PC-9 (cell line): ENCODE results near the gene NFX1. TPM values are rescaled to one million over a fixed set of nuclear protein-coding genes. Genes with fewer than 3 reads are reported as not detected.

Experiments used
- BruUV-seq: library from RNA; stranded (reverse); fragments of 400-500 nt; replicated peaks from 2 replicates; lab custom pipeline; 2021; lab: Mats Ljungman, UMichigan
- CTCF ChIA-PET: fragments of 300-600 bp; sonication (Branson Sonifier 250); formaldehyde crosslinking; loops from one replicate; lab custom pipeline; 2022; ENCODE audit warnings: antibody characterized with exemption; lab: Charles Lee
- POLR2A ChIA-PET: fragments of 300-600 bp; sonication (Branson Sonifier 250); formaldehyde crosslinking; loops from one replicate; lab custom pipeline; 2022; ENCODE audit warnings: antibody characterized with exemption; ENCODE audit not compliant: unreplicated experiment; lab: Charles Lee
- DNase-seq, 2 experiments: peaks; one replicate each; pipeline versions ENCODE4 v3.0.0 to v3.0.0-alpha.2; 2015 to 2022; ENCODE audit warnings: mixed read lengths in 1 of 2
- H2AFZ ChIP-seq: fragments of 200-600 bp; sonication (generic); 2 replicates; pipeline ENCODE4 v1.8.1; 2017; ENCODE audit warnings: antibody characterized with exemption
- H3F3A ChIP-seq: fragments of 200-600 bp; sonication (generic); 2 replicates; pipeline ENCODE4 v1.8.1; 2017; ENCODE audit warnings: antibody characterized with exemption, mild to moderate bottlenecking, low read depth; ENCODE audit not compliant: insufficient read depth
- H3K27ac ChIP-seq: fragments of 200-600 bp; sonication (generic); 2 replicates; pipeline ENCODE4 v1.6.1; 2016; ENCODE audit warnings: mixed run types
- H3K27me3 ChIP-seq: fragments of 200-600 bp; sonication (generic); 2 replicates; pipeline ENCODE4 v1.6.1; 2016; ENCODE audit warnings: low read depth, mixed run types; ENCODE audit not compliant: insufficient read depth
- H3K36me3 ChIP-seq: fragments of 200-600 bp; sonication (generic); 2 replicates; pipeline ENCODE4 v1.6.1; 2016; ENCODE audit warnings: low read depth, mixed run types
- H3K4me1 ChIP-seq: fragments of 200-600 bp; sonication (generic); replicated peaks from 2 replicates; pipeline ENCODE4 v1.6.1; 2016; ENCODE audit warnings: mixed run types; ENCODE audit not compliant: insufficient read depth
- H3K4me2 ChIP-seq: fragments of 200-600 bp; sonication (generic); 2 replicates; pipeline ENCODE4 v1.6.1; 2017; ENCODE audit warnings: mixed run types
- H3K4me3 ChIP-seq: fragments of 200-600 bp; sonication (generic); 2 replicates; pipeline ENCODE4 v1.6.1; 2016; ENCODE audit warnings: mixed run types
- H3K79me2 ChIP-seq: fragments of 200-600 bp; sonication (generic); 2 replicates; pipeline ENCODE4 v1.6.1; 2017; ENCODE audit warnings: low read depth, mixed run types
- H3K9me2 ChIP-seq: fragments of 200-600 bp; sonication (generic); 2 replicates; pipeline ENCODE4 v1.8.1; 2017; ENCODE audit warnings: mild to moderate bottlenecking; ENCODE audit not compliant: insufficient read depth
- H3K9me3 ChIP-seq: fragments of 200-600 bp; sonication (generic); 2 replicates; pipeline ENCODE4 v1.8.1; 2016; ENCODE audit warnings: low read depth; ENCODE audit not compliant: insufficient read depth
- H4K20me1 ChIP-seq: fragments of 200-600 bp; sonication (generic); 2 replicates; pipeline ENCODE4 v1.8.1; 2017; ENCODE audit not compliant: insufficient read depth
- EZH2 ChIP-seq: fragments of 200-600 bp; sonication (generic); IDR thresholded peaks from 2 replicates; pipeline ENCODE4 v1.8.0; 2017; ENCODE audit warnings: antibody characterized with exemption, low read depth
- intact Hi-C: fragments of 100-400 bp; cut with micrococcal nuclease; formaldehyde crosslinking; loops from one replicate; pipeline ENCODE4 v1.10.0; 2022; ENCODE audit not compliant: unreplicated experiment
- total RNA-seq: library from RNA; stranded (reverse); gene quantifications from 2 replicates; pipeline ENCODE4 v1.2.3, GENCODE V29; 2021
- TF ChIP-seq, protein P1 (sequence below): fragments of 200-600 bp; sonication (generic); conservative IDR thresholded peaks from 2 replicates; pipeline ENCODE4 v1.6.1; 2017; ENCODE audit warnings: mixed run types, antibody characterized with exemption, mild to moderate bottlenecking, moderate library complexity

NFX1 gene
- total RNA-seq, 1 experiment from 2014 or later: 14.9 TPM

DNA sequence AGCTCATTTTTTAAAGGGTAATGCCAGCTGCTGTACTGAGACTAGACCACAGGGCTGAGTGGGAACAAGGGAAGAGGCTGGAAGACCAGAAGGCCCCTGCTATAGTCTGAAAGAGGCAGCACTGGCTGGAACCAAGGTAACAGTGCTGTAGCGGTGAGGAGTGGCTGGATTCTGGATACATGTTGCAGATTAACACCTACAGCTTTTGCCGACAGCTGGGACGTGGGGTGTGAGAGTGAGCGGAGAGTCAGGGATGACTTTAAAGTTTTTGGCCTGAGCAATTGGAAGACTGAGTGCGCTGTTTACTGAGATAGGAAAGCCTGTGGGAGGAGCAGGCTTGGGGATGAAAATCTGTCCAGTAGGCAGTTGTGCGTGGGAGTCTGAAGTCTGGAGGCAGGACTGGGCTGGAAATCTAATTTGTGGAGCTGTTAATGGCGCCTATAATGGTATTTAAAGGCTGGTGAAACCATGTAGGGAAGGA lies 85.6 kb downstream of the NFX1 start:
- Histone ChIP-seq H3K9me2 (no peaks in the 10 kb centered on the region), H3K27me3 (no peaks in the 10 kb centered on the region), H3K36me3 (no peaks in the 10 kb centered on the region), H3K79me2 (no peaks in the 10 kb centered on the region), H3K4me3 (no peak overlapping the region), H3K4me1 (peaks cover 6% of the 10 kb centered on the region; the same call in 1 of the 2 replicates), H3K27ac (no peak overlapping the region), H4K20me1 (no peaks in the 10 kb centered on the region), H3K4me2 (no peak overlapping the region), H3K9me3 (no peaks in the 10 kb centered on the region), H3F3A (no peaks in the 10 kb centered on the region), H2AFZ (no peak overlapping the region)
- intact Hi-C loops: loop anchor here (1.0 to 10.0 kb wide), 3 partner anchors 69 to 90 kb away; partner anchors contain the start of gene NFX1
- ChIA-PET POLR2A (interaction anchor here (0.6 kb wide), 1 partner anchor 55 kb away, joined by 4 read pairs; no protein-coding TSS in a partner anchor), CTCF (interaction anchor here (0.6 to 2.1 kb wide), 4 partner anchors 71 to 248 kb away, joined by 3 to 13 read pairs (median 7); partner anchors contain the start of genes AQP3 and NFX1)
- no TSS peak for BruUV-seq
- no peak for DNase-seq
- TF ChIP-seq, protein P1, sequence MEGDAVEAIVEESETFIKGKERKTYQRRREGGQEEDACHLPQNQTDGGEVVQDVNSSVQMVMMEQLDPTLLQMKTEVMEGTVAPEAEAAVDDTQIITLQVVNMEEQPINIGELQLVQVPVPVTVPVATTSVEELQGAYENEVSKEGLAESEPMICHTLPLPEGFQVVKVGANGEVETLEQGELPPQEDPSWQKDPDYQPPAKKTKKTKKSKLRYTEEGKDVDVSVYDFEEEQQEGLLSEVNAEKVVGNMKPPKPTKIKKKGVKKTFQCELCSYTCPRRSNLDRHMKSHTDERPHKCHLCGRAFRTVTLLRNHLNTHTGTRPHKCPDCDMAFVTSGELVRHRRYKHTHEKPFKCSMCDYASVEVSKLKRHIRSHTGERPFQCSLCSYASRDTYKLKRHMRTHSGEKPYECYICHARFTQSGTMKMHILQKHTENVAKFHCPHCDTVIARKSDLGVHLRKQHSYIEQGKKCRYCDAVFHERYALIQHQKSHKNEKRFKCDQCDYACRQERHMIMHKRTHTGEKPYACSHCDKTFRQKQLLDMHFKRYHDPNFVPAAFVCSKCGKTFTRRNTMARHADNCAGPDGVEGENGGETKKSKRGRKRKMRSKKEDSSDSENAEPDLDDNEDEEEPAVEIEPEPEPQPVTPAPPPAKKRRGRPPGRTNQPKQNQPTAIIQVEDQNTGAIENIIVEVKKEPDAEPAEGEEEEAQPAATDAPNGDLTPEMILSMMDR: no peak
- no peak for TF ChIP-seq EZH2

DNA sequence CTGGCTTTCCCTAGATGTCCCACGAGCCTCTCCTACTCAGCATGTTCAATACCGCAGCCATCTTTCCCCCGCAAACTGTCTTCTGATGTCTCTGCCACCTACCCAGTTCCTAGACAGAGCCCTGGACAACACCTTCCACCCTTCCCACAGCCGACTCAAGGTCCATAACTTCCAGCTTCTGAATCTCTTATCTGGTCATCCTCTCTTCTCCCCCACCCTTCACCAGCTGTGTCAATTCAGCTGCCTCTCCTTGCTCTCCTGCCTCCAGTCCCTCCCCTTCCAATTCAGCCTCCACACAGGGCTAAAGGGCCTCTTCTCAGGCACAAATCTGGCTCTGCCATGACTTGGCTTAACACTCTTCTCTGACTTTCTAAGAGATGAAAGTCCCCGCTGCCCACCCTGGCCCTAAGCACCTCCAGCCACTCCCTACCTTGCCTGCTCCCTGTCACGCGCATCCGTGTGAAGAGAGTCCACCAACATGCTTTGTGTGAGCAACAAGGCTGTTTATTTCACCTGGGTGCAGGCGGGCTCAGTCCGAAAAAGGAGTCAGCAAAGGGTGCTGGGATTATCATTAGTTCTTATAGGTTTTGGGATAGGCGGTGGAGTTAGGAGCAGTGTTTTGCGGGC lies 86.9 kb downstream of the NFX1 start:
- H3K9me3 ChIP-seq: no peaks in the 10 kb centered on the region
- TF ChIP-seq EZH2: no peak
- TF ChIP-seq, protein P1: no peak
- no peak for DNase-seq
- CTCF ChIA-PET: no interaction called here
- no peaks in the 10 kb centered on the region for H3K79me2 ChIP-seq
- no peak overlapping the region for H2AFZ ChIP-seq
- peaks cover 6% of the 10 kb centered on the region; the same call in 1 of the 2 replicates for H3K4me1 ChIP-seq
- POLR2A ChIA-PET: no interaction called here
- H3K27ac ChIP-seq: no peak overlapping the region
- H3F3A ChIP-seq: no peaks in the 10 kb centered on the region
- H3K36me3 ChIP-seq: no peaks in the 10 kb centered on the region
- no peak overlapping the region for H3K4me3 ChIP-seq
- H4K20me1 ChIP-seq: no peaks in the 10 kb centered on the region
- no peaks in the 10 kb centered on the region for H3K27me3 ChIP-seq
- no peaks in the 10 kb centered on the region for H3K9me2 ChIP-seq
- BruUV-seq: no TSS peak
- no peak overlapping the region for H3K4me2 ChIP-seq
- intact Hi-C loops: loop anchor here (10.0 kb wide), 1 partner anchor 82 kb away; the partner anchor contains the start of gene NFX1

DNA sequence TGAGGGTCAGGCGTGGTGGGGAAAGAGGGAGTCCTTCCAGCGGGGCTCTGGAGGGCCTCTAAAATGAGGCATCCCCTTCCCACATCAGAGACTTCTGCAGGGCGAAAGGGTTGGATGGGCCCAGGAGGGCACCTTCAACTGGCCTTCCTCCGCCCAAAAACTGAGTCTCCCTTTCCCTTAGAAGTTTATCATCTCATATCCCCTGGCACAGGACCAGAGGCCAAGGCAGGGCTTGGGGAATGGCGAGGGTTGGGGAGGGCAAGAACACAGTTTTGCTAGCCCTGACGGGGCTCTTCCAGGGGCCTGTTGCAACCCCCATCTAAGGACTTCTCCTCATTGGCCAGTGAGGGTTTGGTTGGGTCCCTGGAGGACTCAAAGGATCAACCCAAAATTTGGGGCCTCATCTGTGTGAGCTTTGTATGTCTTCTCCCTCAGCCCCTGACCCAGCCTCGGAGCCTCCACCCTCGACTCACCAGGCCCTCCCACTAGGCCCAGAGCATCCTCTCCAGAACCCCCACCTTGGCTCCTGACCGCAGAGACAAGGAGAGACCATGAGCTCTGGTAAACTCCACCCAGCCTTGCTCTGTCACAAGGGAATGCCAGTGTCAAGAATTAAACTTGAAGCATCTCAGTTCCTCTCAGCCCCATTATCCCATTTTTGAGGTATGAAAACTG lies 87.9 kb downstream of the NFX1 start:
- Histone ChIP-seq H3K9me3 (no peaks in the 10 kb centered on the region), H3K4me3 (no peak overlapping the region), H3K27me3 (no peaks in the 10 kb centered on the region), H3K79me2 (no peaks in the 10 kb centered on the region), H3K36me3 (no peaks in the 10 kb centered on the region), H3F3A (no peaks in the 10 kb centered on the region), H3K27ac (no peak overlapping the region), H4K20me1 (no peaks in the 10 kb centered on the region), H3K9me2 (no peaks in the 10 kb centered on the region), H3K4me1 (peaks cover 6% of the 10 kb centered on the region; the same call in 1 of the 2 replicates), H2AFZ (no peak overlapping the region), H3K4me2 (no peak overlapping the region)
- TF ChIP-seq, protein P1: no peak
- no peak for TF ChIP-seq EZH2
- ChIA-PET CTCF (interaction anchor here (0.7 kb wide), 1 partner anchor 355 kb away, joined by 7 read pairs; no protein-coding TSS in a partner anchor), POLR2A (no interaction called here)
- no TSS peak for BruUV-seq
- DNase-seq: no peak
- intact Hi-C loops: loop anchor here (10.0 kb wide), 1 partner anchor 83 kb away; the partner anchor contains the start of gene NFX1
